ENCODE results near the gene SLC26A2. TPM values are rescaled to one million over a fixed set of nuclear protein-coding genes. Genes with fewer than 3 reads are reported as not detected.

Gene SLC26A2
- total RNA-seq, 1 donor from 2014 or later = 16.3 TPM

GRCh38 chr5:149959406-149960236 is 937 bp upstream of the SLC26A2 start:
- DNase-seq (ENCODE audit: low spot score in 2 of 2) = peak; percentile 28 to 63
- no peak for FAIRE-seq

- FAIRE-seq (no peak), DNase-seq (ENCODE audit: low spot score in 2 of 2) (no peak)
Measured at GRCh38 chr5:149961186-149961685, 678 bp downstream of the SLC26A2 start.

GRCh38 chr5:149961957-149962409 is 1.4 kb downstream of the SLC26A2 start:
- no peak for FAIRE-seq
- peak in 1 of 2 donors; percentile 32 for DNase-seq (ENCODE audit: low spot score in 2 of 2)

GRCh38 chr5:149962601-149963300 is 2.2 kb downstream of the SLC26A2 start:
- FAIRE-seq (no peak), DNase-seq (ENCODE audit: low spot score in 2 of 2) (no peak)

GRCh38 chr5:149963729-149964128 is 3.2 kb downstream of the SLC26A2 start:
- no peak for FAIRE-seq

GRCh38 chr5:149966946-149967345 is 6.4 kb downstream of the SLC26A2 start:
- no peak for FAIRE-seq

More at GRCh38 chr5:149963729-149964128, 3.2 kb downstream of the SLC26A2 start:
- no peak for DNase-seq (ENCODE audit: low spot score in 2 of 2)

GRCh38 chr5:149969181-149969930 is 8.8 kb downstream of the SLC26A2 start:
- FAIRE-seq (peak; percentile 26), DNase-seq (ENCODE audit: low spot score in 2 of 2) (no peak)

More at GRCh38 chr5:149966946-149967345, 6.4 kb downstream of the SLC26A2 start:
- no peak for DNase-seq (ENCODE audit: low spot score in 2 of 2)

- no peak for DNase-seq (ENCODE audit: low spot score in 2 of 2)
- no peak for FAIRE-seq
Measured at GRCh38 chr5:149975409-149975808, 14.9 kb downstream of the SLC26A2 start.

- DNase-seq (ENCODE audit: low spot score in 2 of 2) (no peak), FAIRE-seq (no peak)
Measured at GRCh38 chr5:149979896-149980295, 19.3 kb downstream of the SLC26A2 start.

GRCh38 chr5:149981206-149981605 is 20.6 kb downstream of the SLC26A2 start:
- DNase-seq (ENCODE audit: low spot score in 2 of 2) = no peak
- no peak for FAIRE-seq

GRCh38 chr5:149982505-149982904 is 21.9 kb downstream of the SLC26A2 start:
- DNase-seq (ENCODE audit: low spot score in 2 of 2) (no peak), FAIRE-seq (no peak)

GRCh38 chr5:149988126-149988525 is 27.6 kb downstream of the SLC26A2 start:
- DNase-seq (ENCODE audit: low spot score in 2 of 2) = no peak
- no peak for FAIRE-seq

- FAIRE-seq = no peak
Measured at GRCh38 chr5:149990518-149991376, 30.2 kb downstream of the SLC26A2 start.

GRCh38 chr5:149993471-149993870 is 32.9 kb downstream of the SLC26A2 start:
- DNase-seq (ENCODE audit: low spot score in 2 of 2) (no peak), FAIRE-seq (no peak)

More at GRCh38 chr5:149990518-149991376, 30.2 kb downstream of the SLC26A2 start:
- DNase-seq (ENCODE audit: low spot score in 2 of 2) = peak; percentile 28 to 49

- FAIRE-seq (no peak), DNase-seq (ENCODE audit: low spot score in 2 of 2) (peak in 1 of 2 donors; percentile 17)
Measured at GRCh38 chr5:149995385-149996204, 35.0 kb downstream of the SLC26A2 start.

GRCh38 chr5:149996205-149996890 is 35.8 kb downstream of the SLC26A2 start:
- no peak for FAIRE-seq
- no peak for DNase-seq (ENCODE audit: low spot score in 2 of 2)

GRCh38 chr5:149998281-149998680 is 37.7 kb downstream of the SLC26A2 start:
- DNase-seq (ENCODE audit: low spot score in 2 of 2) (no peak), FAIRE-seq (no peak)

GRCh38 chr5:149999359-149999758 is 38.8 kb downstream of the SLC26A2 start:
- FAIRE-seq = no peak
- DNase-seq (ENCODE audit: low spot score in 2 of 2) = no peak
